ENCODE measurements around the gene INPP5E.
"Not testable (repeated sequence)": the region's sequence is repeated elsewhere in the genome, so short reads cannot be mapped to it uniquely, and the experiment has no call there.

Gene INPP5E

DNA sequence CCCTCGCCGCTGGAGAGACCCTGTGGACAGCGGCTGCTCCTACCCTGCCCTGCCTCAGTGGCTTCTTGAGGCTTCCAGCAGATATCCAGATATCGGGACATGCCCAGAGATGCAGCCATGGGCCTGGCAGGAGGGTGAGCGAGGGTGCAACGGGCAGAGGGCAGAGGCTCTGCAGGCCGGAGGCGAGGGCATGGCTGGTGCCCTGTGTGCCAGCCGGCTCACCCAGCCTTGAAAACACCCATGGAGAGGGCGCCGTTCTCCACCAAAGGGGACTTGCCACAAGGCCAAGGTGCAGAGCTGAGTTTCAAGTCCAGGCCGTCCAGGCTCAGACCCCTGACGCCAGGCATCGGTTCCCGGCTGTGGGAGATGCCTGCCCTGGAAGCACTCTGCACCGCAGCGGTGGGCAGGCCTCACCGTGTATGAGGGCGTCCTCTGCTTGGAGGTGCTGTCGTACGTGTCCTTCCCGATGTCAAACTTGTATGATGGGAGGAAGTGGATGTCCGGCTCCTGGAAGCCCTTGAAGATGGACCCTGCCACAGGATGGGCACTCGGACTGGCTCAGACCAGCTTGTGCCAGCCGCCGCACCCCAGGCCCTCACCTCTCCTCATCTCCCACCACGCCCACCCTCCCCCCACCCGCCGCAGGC, 8.9 kb downstream of the INPP5E start:
- H3K4me3 ChIP-seq (ENCODE audit: low read depth, low read length), result no peak overlapping the region

DNA sequence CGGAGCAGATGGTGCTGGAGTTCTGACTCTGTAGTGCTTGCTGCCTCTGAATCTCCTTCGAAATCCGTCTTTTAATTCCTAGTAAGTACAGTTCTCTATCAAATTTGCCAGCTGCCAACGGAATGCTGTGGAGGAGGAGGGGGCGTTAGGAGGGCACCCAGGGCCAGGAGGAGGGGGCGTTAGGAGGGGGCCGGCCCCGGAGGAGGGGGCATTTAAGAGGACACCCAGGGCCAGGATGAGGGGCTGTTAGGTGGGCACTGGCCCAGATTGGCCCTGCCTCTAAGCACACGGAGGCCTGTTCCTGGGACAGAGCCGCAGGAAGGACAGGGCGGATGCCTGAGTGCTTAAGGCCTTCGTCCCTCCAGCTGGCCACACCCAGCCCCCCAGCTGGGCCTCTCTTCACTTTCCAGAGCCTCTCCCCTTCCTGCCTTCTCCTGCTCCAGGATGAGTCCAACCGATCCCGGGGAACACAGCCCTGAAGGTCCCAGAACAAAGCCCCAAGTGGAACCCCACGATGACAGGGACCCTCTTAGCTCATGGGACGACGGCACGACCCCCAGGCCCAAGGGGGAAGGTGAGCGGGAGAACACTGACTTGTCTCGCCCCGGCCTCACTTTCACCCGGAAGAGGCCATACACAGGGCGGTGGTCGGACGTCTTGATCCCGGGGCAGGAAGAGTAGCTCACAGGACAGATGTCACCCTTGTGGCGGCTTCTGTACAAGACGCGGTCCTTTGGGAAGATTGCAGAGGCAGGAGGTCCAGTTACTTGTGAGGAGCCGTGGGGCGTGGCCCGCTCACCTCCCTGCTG, 9.8 kb downstream of the INPP5E start:
- H3K4me3 ChIP-seq (ENCODE audit: low read depth, low read length), result no peak overlapping the region

DNA sequence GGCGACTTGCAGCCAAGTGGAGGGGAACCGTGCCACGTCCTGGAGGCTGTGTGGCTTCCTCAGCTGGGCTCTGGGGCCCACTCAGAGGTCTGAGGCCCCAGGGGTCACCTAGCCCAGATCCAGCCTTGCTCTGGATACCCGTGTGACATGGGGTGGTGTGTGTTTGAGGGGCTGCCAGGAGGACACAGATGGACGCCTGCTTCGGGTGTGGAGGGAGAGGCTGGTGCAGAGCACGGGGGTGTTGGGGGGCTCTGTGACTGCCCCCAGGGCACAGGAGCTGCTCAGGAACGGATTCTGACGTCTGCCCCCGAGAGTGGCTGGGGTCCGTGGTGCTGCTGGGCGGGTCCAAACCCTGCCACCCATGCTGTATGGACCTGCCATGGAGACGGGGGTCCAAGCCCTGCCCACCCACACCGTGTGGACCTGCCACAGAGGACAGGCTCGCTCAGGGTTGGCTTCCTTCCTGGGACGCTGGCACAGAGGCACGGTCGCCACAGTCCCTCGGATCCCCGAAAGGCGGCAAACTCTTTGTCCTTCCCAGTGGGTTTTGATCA, 10.5 kb downstream of the INPP5E start:
- H3K4me3 ChIP-seq (ENCODE audit: low read depth, low read length), result no peak overlapping the region

DNA sequence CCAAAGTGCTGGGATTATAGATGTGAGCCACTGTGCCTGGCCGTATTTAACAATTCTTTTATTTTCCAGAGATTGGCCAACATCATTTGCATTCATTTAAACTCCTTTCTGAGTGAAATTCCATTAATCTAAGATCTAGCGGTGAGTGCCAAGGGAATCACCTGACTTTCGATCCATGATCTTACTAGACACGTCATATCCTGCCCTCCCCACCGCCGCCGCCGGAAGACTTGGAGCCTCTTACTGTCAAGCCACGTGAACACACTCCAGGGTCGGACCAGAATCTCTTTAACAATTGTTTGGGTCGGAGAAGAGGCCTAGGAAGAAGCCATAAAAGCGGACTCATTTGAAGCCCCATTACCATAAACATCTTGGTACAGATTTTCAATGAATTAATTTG, 12.9 kb downstream of the INPP5E start:
- no peak overlapping the region for H3K4me3 ChIP-seq (ENCODE audit: low read depth, low read length)

DNA sequence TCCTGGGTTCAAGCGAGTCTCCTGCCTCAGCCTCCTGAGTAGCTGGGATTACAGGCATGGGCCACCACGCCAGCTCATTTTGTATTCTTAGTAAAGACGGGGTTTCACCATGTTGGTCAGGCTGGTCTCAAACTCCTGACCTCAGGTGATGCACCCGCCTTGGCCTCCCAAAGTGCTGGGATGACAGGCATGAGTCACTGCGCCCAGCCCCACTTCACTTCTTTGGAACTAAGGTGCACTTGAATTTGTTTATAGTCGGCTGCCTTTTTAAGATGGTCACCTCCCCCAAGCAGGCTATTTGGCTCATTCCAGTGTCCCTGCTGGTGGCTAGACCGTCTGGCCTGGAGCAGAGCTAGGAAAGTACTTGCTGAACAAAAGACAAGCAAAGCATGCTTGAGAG, 14.3 kb downstream of the INPP5E start:
- H3K4me3 ChIP-seq (ENCODE audit: low read depth, low read length), result not testable (repeated sequence)

DNA sequence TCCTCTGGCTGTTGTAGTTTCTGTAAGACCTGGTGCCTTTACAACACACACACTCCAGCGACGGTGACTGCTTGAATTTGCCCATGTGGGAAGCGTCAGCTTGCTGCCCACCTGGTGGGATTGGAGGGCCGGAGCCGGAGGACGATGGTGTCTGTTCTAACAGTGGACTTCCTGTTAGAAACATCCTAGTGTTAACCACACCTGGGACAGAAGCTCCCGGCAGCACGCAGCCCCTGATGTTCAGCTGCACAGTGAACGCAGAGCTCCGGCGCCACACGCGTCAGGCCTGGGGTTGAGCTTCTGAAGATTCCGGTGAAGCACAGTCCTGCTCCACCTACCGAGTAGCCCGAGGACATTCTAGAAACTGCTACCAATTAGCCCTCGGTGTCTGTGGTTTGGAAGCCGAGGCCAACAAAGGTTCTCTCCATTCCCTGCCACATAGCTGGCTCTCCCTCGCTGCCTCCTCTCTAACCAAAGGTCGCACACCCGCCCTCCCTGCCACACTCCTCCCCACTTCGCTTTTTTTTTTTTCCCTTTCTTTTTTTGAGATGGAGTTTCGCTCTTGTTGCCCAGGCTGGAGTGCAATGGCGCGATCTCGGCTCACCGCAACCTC, 14.8 kb downstream of the INPP5E start:
- H3K4me3 ChIP-seq (ENCODE audit: low read depth, low read length), result no peak overlapping the region

DNA sequence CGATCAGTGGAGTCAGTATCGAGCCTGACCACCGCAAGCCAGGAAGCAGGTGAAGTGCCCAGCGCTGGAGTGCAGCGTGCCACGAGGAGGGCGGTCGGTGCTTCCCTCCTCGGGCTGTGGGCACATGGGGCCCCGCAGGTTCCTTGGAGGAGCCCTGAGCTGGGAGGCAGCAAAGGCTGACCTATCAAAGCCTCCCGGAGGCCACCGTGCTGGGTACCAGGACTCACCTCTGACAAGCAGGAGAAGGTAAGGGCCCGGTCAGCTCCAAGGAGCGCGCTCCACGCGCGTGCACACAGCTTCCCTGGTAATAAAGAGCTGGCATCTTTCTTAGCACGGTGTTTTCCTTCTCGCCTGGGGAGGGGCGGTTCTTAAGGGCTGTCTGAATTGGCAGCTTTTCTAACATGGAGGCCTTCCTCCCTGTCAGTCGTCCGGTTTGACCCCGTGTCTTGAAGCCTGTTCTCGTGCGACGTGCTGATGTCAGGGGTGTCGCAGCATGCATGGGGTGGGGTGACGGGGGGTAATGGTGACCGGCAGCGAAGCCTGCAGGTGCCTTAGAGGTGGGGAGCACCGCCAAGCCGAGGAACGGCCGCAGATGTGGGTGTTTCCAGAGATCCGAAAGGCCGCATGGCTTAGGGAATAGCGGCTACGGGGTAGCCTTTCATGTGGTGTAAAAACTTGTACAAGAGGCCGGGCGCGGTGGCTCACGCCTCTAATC, 16.1 kb downstream of the INPP5E start:
- H3K4me3 ChIP-seq (ENCODE audit: low read depth, low read length), result no peak overlapping the region

DNA sequence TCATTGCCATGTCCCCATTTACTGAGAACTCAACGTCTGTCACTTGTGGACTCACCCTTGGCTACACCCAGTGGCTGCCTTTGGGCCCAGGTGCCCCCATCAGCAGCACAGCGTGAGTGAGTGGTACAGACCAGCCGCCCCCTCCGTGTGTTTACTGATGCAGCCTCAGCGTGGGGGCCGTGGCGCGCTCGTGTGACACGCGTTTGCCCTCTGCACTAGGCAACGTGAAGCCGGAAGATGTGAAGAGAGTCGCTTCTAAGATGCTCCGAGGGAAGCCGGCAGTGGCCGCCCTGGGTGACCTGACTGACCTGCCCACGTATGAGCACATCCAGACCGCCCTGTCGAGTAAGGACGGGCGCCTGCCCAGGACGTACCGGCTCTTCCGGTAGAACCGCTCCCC, 16.8 kb downstream of the INPP5E start:
- H3K4me3 ChIP-seq (ENCODE audit: low read depth, low read length), result no peak overlapping the region

DNA sequence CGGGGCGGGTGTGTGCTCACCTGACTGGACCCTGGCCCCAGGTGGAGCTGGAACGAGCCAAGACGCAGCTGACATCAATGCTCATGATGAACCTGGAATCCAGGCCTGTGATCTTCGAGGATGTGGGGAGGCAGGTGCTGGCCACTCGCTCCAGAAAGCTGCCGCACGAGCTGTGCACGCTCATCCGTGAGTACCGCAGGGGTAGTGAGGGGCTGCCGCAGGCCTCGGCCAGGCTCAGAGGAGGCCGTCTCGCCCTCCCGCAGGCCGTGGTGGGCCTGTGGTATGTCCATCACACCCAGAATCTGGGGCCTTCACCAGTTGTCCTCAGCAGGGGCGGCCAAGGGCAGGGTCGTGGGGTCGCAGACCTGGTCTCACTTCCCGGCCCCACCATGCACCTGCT, 17.9 kb downstream of the INPP5E start:
- H3K4me3 ChIP-seq (ENCODE audit: low read depth, low read length), result no peak overlapping the region

DNA sequence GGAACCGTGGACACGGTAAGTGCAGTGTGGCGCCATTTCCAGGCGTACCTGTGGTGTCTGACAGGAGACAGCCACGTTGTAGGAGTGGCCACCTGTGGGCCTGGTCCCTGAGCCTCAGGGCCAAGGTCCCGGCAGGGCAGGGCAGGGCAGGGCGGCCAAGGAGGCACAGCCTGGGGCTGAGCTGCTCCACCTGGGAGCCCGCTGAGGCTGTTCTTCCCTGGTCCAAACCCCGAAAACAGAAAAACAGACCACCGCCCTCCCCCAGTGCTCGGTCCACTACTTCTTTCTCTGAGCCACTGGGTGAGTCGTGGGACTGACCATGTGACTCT, 20.6 kb downstream of the INPP5E start:
- H3K4me3 ChIP-seq (ENCODE audit: low read depth, low read length), result no peak overlapping the region

DNA sequence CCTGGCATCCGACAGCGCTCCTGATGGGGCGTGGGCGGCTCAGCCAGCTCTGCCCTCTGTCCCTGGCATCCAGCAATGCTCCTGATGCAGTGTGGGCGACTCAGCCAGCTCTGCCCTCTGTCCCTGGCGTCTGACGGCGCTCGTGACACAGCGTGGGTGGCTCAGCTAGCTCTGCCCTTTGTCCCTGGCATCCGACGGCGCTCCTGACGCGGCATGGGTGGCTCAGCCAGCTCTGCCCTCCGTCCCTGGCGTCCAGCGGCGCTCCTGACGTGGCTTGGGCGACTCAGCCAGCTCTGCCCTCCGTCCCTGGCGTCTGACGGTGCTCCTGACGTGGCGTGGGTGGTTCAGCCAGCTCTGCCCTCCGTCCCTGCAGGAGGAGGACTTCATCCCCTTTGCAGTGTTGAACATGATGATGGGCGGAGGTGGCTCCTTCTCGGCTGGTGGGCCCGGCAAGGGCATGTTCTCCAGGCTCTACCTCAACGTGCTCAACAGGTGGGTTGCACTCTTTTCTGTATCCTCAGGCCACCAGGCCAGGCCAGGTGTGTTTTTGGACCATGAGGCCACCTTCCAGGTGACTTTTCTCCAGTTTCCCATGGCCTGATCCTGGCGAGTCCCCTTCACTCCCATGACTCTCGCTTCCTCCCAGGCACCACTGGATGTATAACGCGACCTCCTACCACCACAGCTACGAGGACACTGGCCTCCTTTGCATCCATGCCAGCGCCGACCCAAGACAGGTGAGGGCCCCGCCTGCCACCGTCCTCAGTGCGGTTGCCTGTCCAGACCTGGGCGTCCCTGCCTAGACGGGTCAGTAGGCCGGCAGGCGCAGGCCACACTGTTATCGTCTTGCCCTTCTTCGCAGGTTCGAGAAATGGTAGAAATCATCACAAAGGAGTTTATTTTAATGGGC, 21.2 kb downstream of the INPP5E start:
- no peak overlapping the region for H3K4me3 ChIP-seq (ENCODE audit: low read depth, low read length)

DNA sequence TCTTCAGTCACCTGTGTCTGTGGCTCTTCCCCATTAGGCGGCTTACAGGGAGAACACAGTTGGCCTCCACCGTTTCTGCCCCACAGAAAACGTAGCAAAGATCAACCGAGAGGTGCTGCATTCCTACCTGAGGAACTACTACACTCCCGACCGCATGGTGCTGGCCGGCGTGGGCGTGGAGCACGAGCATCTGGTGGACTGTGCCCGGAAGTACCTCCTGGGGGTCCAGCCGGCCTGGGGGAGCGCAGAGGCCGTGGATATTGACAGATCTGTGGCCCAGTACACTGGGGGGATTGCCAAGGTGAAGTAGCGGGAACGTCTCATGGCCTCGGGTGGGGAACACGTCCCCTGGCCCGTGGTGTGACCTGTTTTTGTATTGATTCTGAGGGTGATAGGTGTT, 22.7 kb downstream of the INPP5E start:
- no peak overlapping the region for H3K4me3 ChIP-seq (ENCODE audit: low read depth, low read length)

DNA sequence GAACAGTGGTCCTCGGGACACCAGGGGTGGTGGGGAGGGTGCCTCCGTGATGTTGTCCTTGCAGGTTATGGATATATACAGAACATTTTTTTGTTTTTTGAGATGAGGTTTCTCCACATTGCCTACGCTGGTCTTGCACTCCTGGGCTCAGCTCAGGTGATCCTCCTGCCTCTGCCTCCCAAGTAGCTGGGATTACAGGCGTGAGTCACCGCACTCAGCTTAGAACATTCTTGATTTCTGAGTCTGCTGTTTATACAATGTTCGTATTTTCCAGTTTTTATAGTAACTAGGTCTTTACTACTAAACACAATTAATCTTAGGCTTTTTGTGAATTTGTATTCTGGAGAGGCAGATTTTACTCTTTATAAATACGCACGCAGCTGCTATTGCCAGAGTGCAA, 23.2 kb downstream of the INPP5E start:
- no peak overlapping the region for H3K4me3 ChIP-seq (ENCODE audit: low read depth, low read length)

DNA sequence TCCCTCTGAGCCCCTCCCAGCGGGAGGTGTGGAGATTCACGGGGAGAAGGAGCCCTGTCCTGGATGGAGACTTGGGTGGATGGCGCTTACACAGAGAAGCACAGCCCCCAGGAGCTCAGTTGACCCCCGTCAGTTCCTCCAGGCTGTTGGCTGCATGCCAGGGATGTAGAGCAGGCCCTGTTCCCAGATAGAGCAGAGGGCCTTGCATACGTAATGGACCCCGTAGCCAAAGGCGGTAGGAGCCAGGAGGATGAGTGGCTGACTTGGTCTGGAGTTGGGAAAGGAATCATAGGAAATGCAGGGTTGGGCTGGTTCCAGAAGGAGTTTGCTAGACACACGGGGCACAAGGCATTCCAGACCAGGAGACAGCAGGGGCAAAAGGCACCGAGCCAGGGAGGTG, 26.7 kb downstream of the INPP5E start:
- no peak overlapping the region for H3K4me3 ChIP-seq (ENCODE audit: low read depth, low read length)

DNA sequence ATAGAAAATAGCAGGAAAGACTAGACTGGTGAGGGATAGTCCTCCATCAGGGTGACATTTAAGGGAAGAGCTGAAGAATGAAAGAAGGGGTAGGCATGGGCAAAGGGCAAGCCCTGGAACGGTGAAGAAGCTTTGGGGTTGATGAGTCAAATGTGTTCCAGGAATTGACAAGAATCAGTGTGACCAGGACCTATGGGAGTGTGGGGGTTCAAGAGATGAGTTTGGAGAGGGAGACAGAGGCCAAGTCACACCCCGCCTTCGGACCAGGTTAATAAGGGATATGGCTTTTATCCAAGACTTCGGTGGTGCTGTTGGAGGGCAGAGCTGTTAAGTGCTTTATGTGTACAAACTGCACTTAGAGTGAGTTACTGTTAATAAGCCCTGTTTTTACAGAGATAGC, 28.3 kb downstream of the INPP5E start:
- H3K4me3 ChIP-seq (ENCODE audit: low read depth, low read length), result peak overlapping the region; percentile 84

DNA sequence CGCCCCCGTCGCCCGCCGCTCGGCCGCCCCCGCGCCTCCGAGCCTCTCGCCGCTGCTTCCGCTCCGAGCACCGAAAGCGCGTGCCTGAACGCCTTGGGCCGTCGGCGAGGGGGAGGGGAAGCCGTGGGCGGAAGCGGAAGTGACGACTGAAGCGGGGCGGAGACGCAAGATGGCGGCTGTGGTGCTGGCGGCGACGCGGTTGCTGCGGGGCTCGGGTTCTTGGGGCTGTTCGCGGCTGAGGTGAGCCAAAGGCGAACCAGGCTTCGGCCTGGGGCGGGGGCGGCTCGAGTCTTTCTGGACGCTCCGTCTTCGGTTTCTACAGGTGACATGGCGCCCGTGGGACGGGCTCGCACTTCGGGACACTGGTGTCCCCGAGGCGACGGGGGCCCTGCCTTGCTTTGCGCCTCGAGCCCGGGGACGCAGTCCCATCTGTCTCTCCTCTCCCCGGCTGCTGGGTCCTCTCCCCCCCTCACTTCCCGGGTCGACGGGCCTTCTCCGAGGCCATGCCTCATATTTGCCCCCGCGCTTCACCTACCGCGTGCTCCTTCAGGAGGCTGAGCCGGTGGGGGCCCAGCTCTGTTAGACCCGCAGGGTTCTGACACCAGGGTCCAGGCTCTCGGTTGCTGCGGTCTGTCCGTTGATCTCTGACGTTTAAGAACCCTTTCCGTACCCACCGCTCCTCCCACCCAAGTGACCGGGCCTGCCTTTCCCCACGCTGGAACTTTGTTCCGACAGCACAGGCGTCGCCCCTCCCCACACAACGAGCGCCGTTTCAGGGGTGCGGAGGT, 29.0 kb downstream of the INPP5E start, which contains the start of the genes ENTR1 and PMPCA:
Gene ENTR1, minus strand, starts transcription at position 115 of the 788 bp plus-strand sequence. CDS start 217 bp downstream, outside the sequence.
Gene PMPCA, plus strand, starts transcription at position 159 of the 788 bp plus-strand sequence. Its CDS starts 11 bp downstream, at position 170.
- H3K4me3 ChIP-seq (ENCODE audit: low read depth, low read length), result peak within 1 kb of the TSS; percentile 84

DNA sequence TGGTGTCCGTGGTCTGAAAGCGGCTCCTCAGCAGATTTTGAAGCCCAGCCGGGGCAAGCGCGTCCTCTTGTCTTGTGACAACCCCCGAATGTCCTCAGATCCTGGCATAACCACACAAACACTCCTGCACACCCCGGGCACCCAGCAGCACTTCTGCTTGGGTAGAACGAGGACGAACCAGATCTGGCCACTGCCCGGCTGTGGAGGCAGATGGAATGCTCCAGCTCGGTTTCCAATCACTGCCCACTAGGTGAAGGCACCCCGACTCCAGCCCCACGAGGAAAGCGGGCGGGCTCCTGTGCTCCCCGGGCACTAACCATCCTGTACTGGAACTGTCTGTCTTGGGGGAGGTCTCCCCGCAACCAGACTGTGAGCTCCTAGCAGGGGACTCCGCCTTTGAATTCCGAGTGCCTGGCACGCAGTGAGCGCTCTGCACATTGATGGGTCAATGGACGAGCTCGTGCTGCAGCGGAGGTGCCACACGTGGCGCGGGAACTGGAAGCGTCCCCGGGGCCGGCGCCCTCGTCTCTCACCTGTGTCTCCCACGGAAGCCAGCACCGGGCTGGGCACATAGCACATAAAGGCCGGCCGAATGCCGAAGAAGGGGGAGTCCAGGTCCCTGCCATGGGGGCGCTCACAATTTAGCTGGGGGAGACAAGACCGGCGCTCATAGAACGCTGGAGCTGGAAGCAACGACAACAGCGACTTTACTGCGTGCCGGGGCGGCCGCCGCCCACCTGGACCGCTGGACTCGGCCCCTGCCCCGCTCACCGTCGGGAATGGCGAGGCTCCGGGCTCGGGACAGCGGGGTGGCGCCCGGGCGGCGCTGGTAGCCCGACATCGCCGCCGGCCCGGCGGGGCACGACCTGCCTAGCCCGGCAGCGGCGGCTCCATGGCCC, 29.8 kb downstream of the INPP5E start:
- H3K4me3 ChIP-seq (ENCODE audit: low read depth, low read length), result peak overlapping the region; percentile 67

DNA sequence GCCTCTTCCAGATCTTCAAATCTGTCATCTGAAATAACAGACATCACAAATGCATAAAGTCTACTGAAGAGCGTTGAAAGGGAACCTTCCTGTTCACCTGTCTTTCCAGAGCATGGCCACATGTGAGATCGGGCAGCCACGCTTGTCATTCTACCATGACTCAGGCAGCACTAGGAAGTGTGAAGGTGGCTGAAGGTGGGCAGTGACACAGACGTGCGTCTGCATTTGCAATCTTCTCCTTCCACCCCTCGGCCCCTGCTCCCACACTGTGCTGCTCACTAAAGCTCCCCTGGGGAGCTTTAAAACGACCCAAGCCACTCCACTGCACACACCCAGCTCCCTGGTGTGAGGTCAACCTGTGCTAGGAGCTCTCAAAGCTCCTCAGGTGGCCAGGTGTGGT, 31.7 kb downstream of the INPP5E start:
- no peak overlapping the region for H3K4me3 ChIP-seq (ENCODE audit: low read depth, low read length)
